ENCODE measurements around the gene BTBD9.

DNA sequence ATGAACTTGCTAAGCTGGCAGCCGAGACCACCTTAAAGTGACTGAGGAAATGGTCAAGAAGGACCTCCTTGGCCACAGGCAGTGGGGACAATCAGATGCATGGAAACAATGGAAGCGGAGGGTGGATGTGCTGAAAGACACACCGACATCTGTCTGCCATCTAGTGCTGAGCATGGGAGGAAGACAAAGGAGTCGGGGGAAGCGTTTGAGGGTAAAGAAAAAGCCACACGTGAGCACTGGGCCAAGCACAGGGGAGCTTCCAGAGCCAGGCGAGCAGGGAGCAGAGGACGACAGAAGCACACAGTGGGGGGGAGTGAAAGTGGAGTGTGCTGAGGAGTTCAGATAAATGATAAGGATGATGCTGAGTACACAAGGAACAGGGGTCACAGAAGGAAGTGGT lies 452.4 kb downstream of the BTBD9 start:
- no peak for TF ChIP-seq ISL1 (CRISPR knock-in tag; IDR thresholded peaks at IDR 0.05)
- TF ChIP-seq ZFP30 (CRISPR knock-in tag; IDR thresholded peaks at IDR 0.05) = no peak
- TF ChIP-seq ZNF565 (CRISPR knock-in tag; conservative IDR thresholded peaks at IDR 0.05; ENCODE audit: low read depth) = no peak
- TF ChIP-seq TCF4 (CRISPR knock-in tag; IDR thresholded peaks at IDR 0.05; ENCODE audit: borderline replicate concordance) = no peak
- no peak for TF ChIP-seq ZNF8 (CRISPR knock-in tag; IDR thresholded peaks at IDR 0.05)
